BE2C (cell line): ENCODE measurements around the gene TAS2R19.
"Not testable (repeated sequence)": the region's sequence is repeated elsewhere in the genome, so short reads cannot be mapped to it uniquely, and the experiment has no call there.

Experiments
- DNase-seq: peaks from one replicate; pipeline ENCODE4 v3.0.0-alpha.2; 2020
- H3K27me3 ChIP-seq: fragments of 250-450 bp; sonication (Bioruptor Pico); 2 replicates; pipeline ENCODE4 v1.5.1; 2020; ENCODE audit warnings: mild to moderate bottlenecking
- H3K36me3 ChIP-seq: fragments of 250-450 bp; sonication (Bioruptor Pico); 2 replicates; pipeline ENCODE4 v1.5.1; 2020; ENCODE audit warnings: mild to moderate bottlenecking
- H3K4me1 ChIP-seq: fragments of 250-450 bp; sonication (Bioruptor Pico); 2 replicates; pipeline ENCODE4 v1.5.1; 2020
- H3K4me3 ChIP-seq: 2 replicates; pipeline ENCODE4 v1.5.1; 2011; ENCODE audit warnings: low read depth, low read length
- H3K9me3 ChIP-seq: fragments of 250-450 bp; sonication (Bioruptor Pico); 2 replicates; pipeline ENCODE4 v1.5.1; 2020
- TF ChIP-seq, protein P1 (sequence below): IDR thresholded peaks from 2 replicates; pipeline ENCODE4 v1.5.1; 2012; ENCODE audit warnings: mild to moderate bottlenecking, low read depth, low read length

The TAS2R19 gene

GRCh38 chr12:11059784-11060183 lies 37.4 kb upstream of the TAS2R19 start:
- Histone ChIP-seq H3K36me3 (no peaks in the 10 kb centered on the region), H3K9me3 (no peaks in the 10 kb centered on the region), H3K27me3 (no peaks in the 10 kb centered on the region), H3K4me3 (no peak overlapping the region), H3K4me1 (no peaks in the 10 kb centered on the region)
- DNase-seq, result no peak
- TF ChIP-seq, protein P1, sequence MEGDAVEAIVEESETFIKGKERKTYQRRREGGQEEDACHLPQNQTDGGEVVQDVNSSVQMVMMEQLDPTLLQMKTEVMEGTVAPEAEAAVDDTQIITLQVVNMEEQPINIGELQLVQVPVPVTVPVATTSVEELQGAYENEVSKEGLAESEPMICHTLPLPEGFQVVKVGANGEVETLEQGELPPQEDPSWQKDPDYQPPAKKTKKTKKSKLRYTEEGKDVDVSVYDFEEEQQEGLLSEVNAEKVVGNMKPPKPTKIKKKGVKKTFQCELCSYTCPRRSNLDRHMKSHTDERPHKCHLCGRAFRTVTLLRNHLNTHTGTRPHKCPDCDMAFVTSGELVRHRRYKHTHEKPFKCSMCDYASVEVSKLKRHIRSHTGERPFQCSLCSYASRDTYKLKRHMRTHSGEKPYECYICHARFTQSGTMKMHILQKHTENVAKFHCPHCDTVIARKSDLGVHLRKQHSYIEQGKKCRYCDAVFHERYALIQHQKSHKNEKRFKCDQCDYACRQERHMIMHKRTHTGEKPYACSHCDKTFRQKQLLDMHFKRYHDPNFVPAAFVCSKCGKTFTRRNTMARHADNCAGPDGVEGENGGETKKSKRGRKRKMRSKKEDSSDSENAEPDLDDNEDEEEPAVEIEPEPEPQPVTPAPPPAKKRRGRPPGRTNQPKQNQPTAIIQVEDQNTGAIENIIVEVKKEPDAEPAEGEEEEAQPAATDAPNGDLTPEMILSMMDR, result no peak

- no peak for DNase-seq
- TF ChIP-seq, protein P1, result no peak
- Histone ChIP-seq H3K27me3 (no peaks in the 10 kb centered on the region), H3K36me3 (no peaks in the 10 kb centered on the region), H3K4me3 (no peak overlapping the region), H3K4me1 (no peaks in the 10 kb centered on the region), H3K9me3 (no peaks in the 10 kb centered on the region)
Measured at GRCh38 chr12:11059041-11059440, 36.6 kb upstream of the TAS2R19 start.

GRCh38 chr12:11055306-11055705 lies 32.9 kb upstream of the TAS2R19 start:
- no peak overlapping the region for H3K4me3 ChIP-seq
- no peaks in the 10 kb centered on the region for H3K4me1 ChIP-seq
- H3K9me3 ChIP-seq, result no peaks in the 10 kb centered on the region
- no peak for DNase-seq
- TF ChIP-seq, protein P1, result no peak
- no peaks in the 10 kb centered on the region for H3K36me3 ChIP-seq
- H3K27me3 ChIP-seq, result no peaks in the 10 kb centered on the region

DNA sequence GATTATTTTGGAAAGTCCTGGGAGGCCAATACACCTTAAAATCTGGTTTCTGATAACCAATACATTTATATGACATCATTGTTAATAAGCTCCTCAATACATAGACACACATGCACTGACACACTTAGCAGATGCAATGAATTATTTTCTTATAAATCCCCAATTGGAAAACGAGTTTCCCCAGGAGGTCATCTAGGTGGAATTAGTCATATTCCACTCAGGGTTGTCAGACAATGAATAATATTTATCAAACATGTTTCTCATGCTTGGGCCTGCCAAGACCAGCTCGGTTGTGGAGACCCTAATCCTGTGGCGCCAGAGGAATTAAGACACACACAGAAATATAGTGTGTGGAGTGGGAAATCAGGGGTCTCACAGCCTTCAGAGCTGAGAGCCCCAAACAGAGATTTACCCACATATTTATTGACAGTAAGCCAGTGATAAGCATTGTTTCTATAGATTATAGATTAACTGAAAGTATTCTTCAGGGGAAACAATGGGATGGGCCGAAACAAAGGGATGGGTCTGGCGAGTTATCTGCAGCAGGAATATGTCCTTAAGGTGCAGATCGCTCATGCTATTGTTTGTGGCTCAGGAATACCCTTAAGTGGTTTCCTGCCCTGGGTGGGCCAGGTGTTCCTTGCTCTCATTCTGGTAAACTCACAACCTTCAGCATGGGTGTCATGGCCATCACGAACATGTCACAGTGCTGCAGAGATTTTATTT lies 27.5 kb upstream of the TAS2R19 start:
- not testable (repeated sequence) for H3K4me3 ChIP-seq, DNase-seq, H3K4me1 ChIP-seq, H3K27me3 ChIP-seq, H3K9me3 ChIP-seq, H3K36me3 ChIP-seq

DNA sequence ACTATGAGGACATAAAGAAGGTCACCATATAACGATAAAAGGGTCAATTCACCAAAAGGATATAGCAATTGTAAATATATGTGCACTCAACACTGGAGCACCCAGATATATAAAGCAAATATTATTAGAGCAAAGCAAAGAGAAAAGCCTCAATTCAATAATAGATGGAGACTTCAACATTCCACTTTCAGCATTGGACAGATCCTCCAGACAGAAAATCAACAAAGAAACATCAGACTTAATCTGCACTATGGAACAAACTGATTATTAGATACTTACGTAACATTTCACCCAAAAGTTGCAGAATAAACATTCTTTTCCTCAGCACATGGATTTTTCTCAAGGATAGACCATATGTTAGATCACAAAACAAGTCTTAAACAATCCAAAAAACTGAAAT lies 18.9 kb upstream of the TAS2R19 start:
- DNase-seq, H3K27me3 ChIP-seq, H3K4me3 ChIP-seq, H3K4me1 ChIP-seq, H3K9me3 ChIP-seq, H3K36me3 ChIP-seq: not testable (repeated sequence)

- Histone ChIP-seq H3K36me3 (no peaks in the 10 kb centered on the region; the same call in 1 of the 2 replicates), H3K27me3 (no peaks in the 10 kb centered on the region), H3K4me3 (no peak overlapping the region), H3K4me1 (no peaks in the 10 kb centered on the region), H3K9me3 (no peaks in the 10 kb centered on the region)
- no peak for DNase-seq
- TF ChIP-seq, protein P1, result no peak
Measured at GRCh38 chr12:11040162-11040561, 17.7 kb upstream of the TAS2R19 start.

GRCh38 chr12:11039171-11039570 lies 16.8 kb upstream of the TAS2R19 start:
- no peak for DNase-seq
- TF ChIP-seq, protein P1, result no peak
- Histone ChIP-seq H3K36me3 (no peaks in the 10 kb centered on the region), H3K27me3 (no peaks in the 10 kb centered on the region), H3K4me1 (no peaks in the 10 kb centered on the region), H3K9me3 (no peaks in the 10 kb centered on the region), H3K4me3 (no peak overlapping the region)

GRCh38 chr12:11033959-11034358 lies 11.5 kb upstream of the TAS2R19 start:
- H3K4me3 ChIP-seq, H3K4me1 ChIP-seq, DNase-seq, H3K9me3 ChIP-seq, H3K27me3 ChIP-seq, H3K36me3 ChIP-seq: not testable (repeated sequence)
